Common myeloid progenitor, CD34-positive (primary cell): Measurements from ENCODE around the gene ZDHHC1.

Experiments used
- CTCF ChIA-PET: fragments of 350-600 bp; sonication (Branson Sonifier 250); formaldehyde crosslinking; loops from one replicate; lab custom pipeline; 2021; ENCODE audit warnings: antibody characterized with exemption; lab: Charles Lee
- POLR2A ChIA-PET: fragments of 350-600 bp; sonication (Branson Sonifier 250); formaldehyde crosslinking; loops from one replicate; lab custom pipeline; 2021; ENCODE audit warnings: antibody characterized with exemption; lab: Charles Lee
- DNase-seq, 3 donors: peaks; one replicate each; pipeline versions ENCODE4 v3.0.0 to v3.0.0-alpha.2; 2013
- H3K27ac ChIP-seq, 2 experiments: 1 replicate in 1 of 2; 2 replicates in 1 of 2; pipeline ENCODE4 v1.7.0; 2013; ENCODE audit warnings: inconsistent platforms in 2 of 2, low read length in 2 of 2, mild to moderate bottlenecking in 2 of 2, low read depth in 1 of 2, moderate library complexity in 1 of 2; ENCODE audit not compliant: severe bottlenecking in 2 of 2, insufficient read depth in 1 of 2, poor library complexity in 1 of 2
- H3K27me3 ChIP-seq, 5 experiments: replicated peaks in 2 of 5; 1 replicate in 3 of 5; 2 replicates in 2 of 5; pipeline versions ENCODE4 v1.6.1 to v1.7.0; 2013; ENCODE audit warnings: low read length in 4 of 5, mild to moderate bottlenecking in 2 of 5, moderate library complexity in 2 of 5, inconsistent platforms in 1 of 5; ENCODE audit not compliant: insufficient read depth in 5 of 5, control insufficient read depth in 4 of 5
- H3K36me3 ChIP-seq, 4 experiments: 1 replicate in 2 of 4; 2 replicates in 2 of 4; pipeline versions ENCODE4 v1.6.1 to v1.7.0; 2013; ENCODE audit warnings: low read length in 3 of 4, control low read depth in 1 of 4, mild to moderate bottlenecking in 1 of 4; ENCODE audit not compliant: control insufficient read depth in 4 of 4, insufficient read depth in 4 of 4
- H3K4me1 ChIP-seq, 4 experiments: 1 replicate in 3 of 4; 2 replicates in 1 of 4; pipeline versions ENCODE4 v1.6.1 to v1.7.1; 2013; ENCODE audit warnings: low read length in 3 of 4, mild to moderate bottlenecking in 3 of 4, control low read depth in 1 of 4, inconsistent platforms in 1 of 4, moderate library complexity in 1 of 4; ENCODE audit not compliant: control insufficient read depth in 4 of 4, insufficient read depth in 4 of 4; ENCODE audit errors: control extremely low read depth in 1 of 4
- H3K4me3 ChIP-seq, 7 experiments: 1 replicate in 4 of 7; 2 replicates in 3 of 7; pipeline versions ENCODE4 v1.5.1 to v1.7.0; 2013; ENCODE audit warnings: mild to moderate bottlenecking in 7 of 7, low read length in 6 of 7, moderate library complexity in 6 of 7, inconsistent platforms in 2 of 7, low read depth in 2 of 7, control low read depth in 1 of 7; ENCODE audit not compliant: insufficient read depth in 4 of 7, control insufficient read depth in 1 of 7; ENCODE audit errors: extremely low read depth in 1 of 7
- H3K9me3 ChIP-seq, 5 experiments: 1 replicate in 4 of 5; 2 replicates in 1 of 5; pipeline versions ENCODE4 v1.6.1 to v1.7.1; 2013; ENCODE audit warnings: low read length in 4 of 5, mild to moderate bottlenecking in 2 of 5, inconsistent platforms in 1 of 5, low read depth in 1 of 5, moderate library complexity in 1 of 5; ENCODE audit not compliant: control insufficient read depth in 4 of 5, insufficient read depth in 2 of 5; ENCODE audit errors: control extremely low read depth in 1 of 5
- WGBS: methylation state at CpG from one replicate; pipeline ENCODE4 v1.1.5; 2013; ENCODE audit not compliant: insufficient coverage; 5-methylcytosine and 5-hydroxymethylcytosine counted together

Gene ZDHHC1

DNA sequence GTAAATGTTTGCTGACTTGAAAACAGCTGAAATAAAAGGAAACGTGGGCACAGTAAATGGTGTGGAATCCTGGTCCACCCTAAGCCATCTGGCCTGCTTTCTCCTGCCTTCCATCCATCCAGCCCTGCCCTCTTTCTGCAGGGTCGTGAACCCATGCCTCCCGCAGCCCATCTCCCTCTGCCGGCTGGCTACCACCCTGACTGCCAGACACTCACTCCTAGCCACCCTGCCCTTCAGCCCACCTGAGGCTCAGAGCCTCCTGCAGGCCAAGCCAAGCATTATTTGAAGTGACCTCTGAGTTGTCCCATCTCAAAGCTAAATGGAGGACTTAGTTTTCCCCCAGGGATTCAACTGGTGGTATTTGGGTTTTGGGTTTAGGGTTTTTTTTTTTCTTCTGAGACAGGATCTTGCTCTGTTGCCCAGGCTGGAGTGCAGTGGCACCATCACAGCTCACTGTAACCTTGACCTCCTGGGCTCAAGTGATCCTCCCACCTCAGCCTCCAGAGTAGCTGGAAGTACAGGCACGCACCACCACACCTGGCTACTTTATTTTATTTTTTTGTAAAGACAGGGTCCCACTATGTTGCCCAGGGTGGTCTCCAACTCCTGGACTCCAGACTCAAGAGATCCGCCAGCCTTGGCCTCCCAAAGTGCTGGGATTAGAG lies 8.4 kb downstream of the ZDHHC1 start:
- H3K4me1 ChIP-seq: peaks cover 0 to 8% (median 4%) of the 10 kb centered on the region in 4 experiments
- H3K4me3 ChIP-seq: no peak overlapping the region
- H3K27me3 ChIP-seq: no peaks in the 10 kb centered on the region
- ChIA-PET POLR2A (no interaction called here), CTCF (interaction anchor here (1.0 to 1.4 kb wide), 3 partner anchors 9 to 144 kb away, joined by 3 to 7 read pairs (median 4); no protein-coding TSS in a partner anchor)
- H3K9me3 ChIP-seq: no peaks in the 10 kb centered on the region
- H3K27ac ChIP-seq: no peak overlapping the region
- DNase-seq: no peak
- 98% methylated on average over 4 of the region's 6 CpGs for WGBS
- no peaks in the 10 kb centered on the region for H3K36me3 ChIP-seq

DNA sequence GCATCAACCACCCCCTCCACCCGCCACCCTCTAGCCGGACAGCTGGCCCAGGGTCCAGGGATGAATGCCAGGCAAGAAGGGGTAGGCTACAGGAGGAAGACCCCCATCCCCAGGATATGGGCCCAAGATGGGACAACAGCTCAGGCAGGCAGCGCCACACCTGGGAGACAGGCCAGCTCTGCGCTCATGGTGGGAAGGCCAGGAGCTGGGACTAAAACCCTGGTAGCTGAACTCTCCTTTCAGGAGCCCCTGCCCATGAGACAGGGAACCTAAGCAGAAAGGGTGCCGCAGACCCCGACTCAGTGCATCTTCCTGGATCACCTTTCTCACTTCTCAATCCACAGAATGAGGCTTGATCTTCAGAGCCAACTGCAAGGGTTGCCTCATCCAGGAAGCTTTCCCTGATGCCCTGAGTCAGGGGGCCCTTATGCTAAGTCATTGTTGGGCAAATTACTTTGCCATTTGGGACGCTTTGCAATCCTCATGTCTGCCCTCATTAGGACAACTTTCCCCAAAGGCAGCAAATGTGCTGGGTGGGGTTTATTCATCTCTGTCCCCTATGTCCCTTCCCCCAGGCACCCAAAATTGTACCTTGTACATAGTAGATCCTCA lies 9.0 kb downstream of the ZDHHC1 start:
- H3K27me3 ChIP-seq: no peaks in the 10 kb centered on the region
- peaks cover 0 to 8% (median 4%) of the 10 kb centered on the region in 4 experiments for H3K4me1 ChIP-seq
- WGBS: 96% methylated on average over 7 of the region's 7 CpGs
- H3K4me3 ChIP-seq: no peak overlapping the region
- CTCF ChIA-PET: interaction anchor here (1.2 to 1.4 kb wide), 2 partner anchors 8 to 143 kb away, joined by 4 to 7 read pairs; no protein-coding TSS in a partner anchor
- no peaks in the 10 kb centered on the region for H3K9me3 ChIP-seq
- no peaks in the 10 kb centered on the region for H3K36me3 ChIP-seq
- POLR2A ChIA-PET: no interaction called here
- DNase-seq: no peak
- no peak overlapping the region for H3K27ac ChIP-seq

GRCh38 chr16:67406111-67406971 lies 9.9 kb downstream of the ZDHHC1 start:
- H3K27ac ChIP-seq: no peak overlapping the region
- no peaks in the 10 kb centered on the region for H3K36me3 ChIP-seq
- no peaks in the 10 kb centered on the region for H3K9me3 ChIP-seq
- H3K4me3 ChIP-seq: no peak overlapping the region
- no peaks in the 10 kb centered on the region for H3K27me3 ChIP-seq
- 96% methylated on average over 14 of the region's 18 CpGs for WGBS
- no peak for DNase-seq
- POLR2A ChIA-PET: no interaction called here
- peaks cover 0 to 8% (median 4%) of the 10 kb centered on the region in 4 experiments for H3K4me1 ChIP-seq
- CTCF ChIA-PET: interaction anchor here (1.4 kb wide), 1 partner anchor 142 kb away, joined by 4 read pairs; no protein-coding TSS in a partner anchor

GRCh38 chr16:67405336-67405735 lies 10.9 kb downstream of the ZDHHC1 start:
- H3K27me3 ChIP-seq: peaks cover 0 to 2% (median 0%) of the 10 kb centered on the region in 5 experiments
- no peaks in the 10 kb centered on the region for H3K36me3 ChIP-seq
- DNase-seq: no peak
- 95% methylated on average over 8 of the region's 8 CpGs for WGBS
- POLR2A ChIA-PET: no interaction called here
- peaks cover 0 to 8% (median 4%) of the 10 kb centered on the region in 4 experiments for H3K4me1 ChIP-seq
- H3K4me3 ChIP-seq: no peak overlapping the region
- no peaks in the 10 kb centered on the region for H3K9me3 ChIP-seq
- CTCF ChIA-PET: interaction anchor here (0.9 to 1.2 kb wide), 3 partner anchors 20 to 145 kb away, joined by 3 to 4 read pairs (median 4); no protein-coding TSS in a partner anchor
- H3K27ac ChIP-seq: no peak overlapping the region

- Histone ChIP-seq H3K9me3 (no peaks in the 10 kb centered on the region), H3K27me3 (peaks cover 0 to 2% (median 0%) of the 10 kb centered on the region in 5 experiments), H3K4me3 (no peak overlapping the region), H3K36me3 (no peaks in the 10 kb centered on the region), H3K27ac (no peak overlapping the region), H3K4me1 (peaks cover 0 to 8% (median 5%) of the 10 kb centered on the region in 4 experiments)
- WGBS: 100% methylated on average over 5 of the region's 5 CpGs
- CTCF ChIA-PET: interaction anchor here (0.9 to 1.2 kb wide), 3 partner anchors 20 to 144 kb away, joined by 3 to 4 read pairs (median 4); no protein-coding TSS in a partner anchor
- no peak for DNase-seq
- POLR2A ChIA-PET: no interaction called here
Observed at GRCh38 chr16:67404740-67405226, 11.5 kb downstream of the ZDHHC1 start.

DNA sequence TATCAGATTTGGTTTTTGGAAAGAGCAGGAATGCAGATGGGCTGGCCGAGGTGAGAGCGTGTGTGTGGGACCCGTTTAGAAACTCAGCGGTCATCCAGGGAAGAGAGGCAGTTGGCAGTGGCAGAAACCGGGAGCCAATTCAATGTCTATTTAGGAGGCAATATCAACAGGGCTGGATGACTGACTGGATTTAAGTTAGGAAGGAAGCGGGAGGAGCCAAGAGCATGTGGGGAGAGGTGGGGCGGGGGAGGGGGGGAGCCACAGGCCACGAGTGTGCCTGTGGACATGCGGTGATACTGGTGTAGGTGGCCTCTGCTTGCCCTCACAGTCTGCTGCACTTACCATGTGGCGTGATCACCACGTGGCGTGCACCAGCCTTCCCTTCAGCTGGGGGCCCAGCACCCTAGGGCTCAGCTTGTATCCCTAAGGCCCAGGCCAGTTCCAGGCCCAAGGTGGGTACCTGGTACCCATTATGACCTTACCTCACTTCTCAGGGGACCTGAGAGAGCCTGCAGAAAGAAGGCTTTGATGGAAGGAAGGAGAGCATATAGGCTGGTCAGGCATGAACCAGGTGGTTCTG lies 12.2 kb downstream of the ZDHHC1 start:
- no peak for DNase-seq
- Histone ChIP-seq H3K27me3 (peaks cover 0 to 2% (median 0%) of the 10 kb centered on the region in 5 experiments), H3K4me3 (no peak overlapping the region), H3K4me1 (peaks cover 0 to 12% (median 8%) of the 10 kb centered on the region in 4 experiments), H3K27ac (no peak overlapping the region), H3K36me3 (no peaks in the 10 kb centered on the region), H3K9me3 (no peaks in the 10 kb centered on the region)
- WGBS: 68% methylated on average over 12 of the region's 12 CpGs
- ChIA-PET CTCF (no interaction called here), POLR2A (no interaction called here)
